Stromal cell of bone marrow (primary cell): Measurements from ENCODE around the gene PLIN5.

Source experiments
- DNase-seq: peaks from one replicate; pipeline ENCODE4 v3.0.0-alpha.2; 2012; ENCODE audit warnings: low read depth

PLIN5 gene

DNA sequence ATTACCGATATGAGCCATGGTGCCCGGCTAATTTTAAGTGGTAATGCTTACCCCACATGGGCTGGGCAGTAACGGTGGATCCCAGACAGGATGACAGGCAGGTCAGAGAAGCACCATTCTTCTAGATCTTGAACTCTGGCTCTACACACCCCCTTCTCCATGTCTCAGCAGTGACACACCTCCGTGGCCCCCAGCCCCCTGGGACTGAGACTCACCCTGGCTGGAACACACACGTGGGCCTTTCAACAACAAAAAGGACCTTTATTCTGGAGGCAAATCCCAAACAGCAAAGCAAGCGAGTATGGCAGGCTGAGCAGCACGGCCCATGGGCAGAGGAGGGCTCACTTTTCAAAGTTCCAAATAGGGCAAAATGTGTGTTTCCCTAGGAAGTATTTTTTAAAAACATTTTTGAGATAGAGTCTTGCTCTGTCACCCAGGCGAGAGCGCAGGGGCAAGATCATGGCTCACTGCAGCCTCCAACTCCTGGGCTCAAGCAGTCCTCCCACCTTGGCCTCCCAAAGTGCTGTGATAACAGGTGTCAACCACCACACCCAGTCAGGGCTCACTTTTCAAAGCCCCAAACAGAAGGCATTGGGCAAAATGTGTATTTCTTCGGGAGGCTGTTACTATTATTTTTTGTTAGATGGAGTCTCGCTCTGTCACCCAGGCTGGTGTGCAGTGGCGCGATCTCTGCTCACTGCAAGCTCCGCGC, 12.6 kb downstream of the PLIN5 start:
- no peak for DNase-seq

DNA sequence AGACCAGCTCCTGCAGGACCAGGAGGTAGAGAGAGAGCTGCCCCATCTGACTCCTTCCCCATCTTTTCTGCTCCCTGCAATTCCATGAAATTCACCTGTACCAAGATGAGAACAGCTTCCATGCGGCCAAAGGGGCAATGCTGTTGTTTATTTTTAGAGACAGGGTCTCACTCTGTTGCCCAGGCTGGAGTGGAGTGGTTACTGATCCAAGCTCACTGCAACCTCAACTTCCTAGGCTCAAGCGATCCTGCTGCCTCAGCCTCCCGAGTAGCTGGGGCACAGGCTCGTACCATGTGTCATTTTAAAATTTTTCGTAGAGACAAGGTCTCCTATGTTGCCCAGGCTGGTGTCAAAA, 13.2 kb downstream of the PLIN5 start:
- DNase-seq = no peak

DNA sequence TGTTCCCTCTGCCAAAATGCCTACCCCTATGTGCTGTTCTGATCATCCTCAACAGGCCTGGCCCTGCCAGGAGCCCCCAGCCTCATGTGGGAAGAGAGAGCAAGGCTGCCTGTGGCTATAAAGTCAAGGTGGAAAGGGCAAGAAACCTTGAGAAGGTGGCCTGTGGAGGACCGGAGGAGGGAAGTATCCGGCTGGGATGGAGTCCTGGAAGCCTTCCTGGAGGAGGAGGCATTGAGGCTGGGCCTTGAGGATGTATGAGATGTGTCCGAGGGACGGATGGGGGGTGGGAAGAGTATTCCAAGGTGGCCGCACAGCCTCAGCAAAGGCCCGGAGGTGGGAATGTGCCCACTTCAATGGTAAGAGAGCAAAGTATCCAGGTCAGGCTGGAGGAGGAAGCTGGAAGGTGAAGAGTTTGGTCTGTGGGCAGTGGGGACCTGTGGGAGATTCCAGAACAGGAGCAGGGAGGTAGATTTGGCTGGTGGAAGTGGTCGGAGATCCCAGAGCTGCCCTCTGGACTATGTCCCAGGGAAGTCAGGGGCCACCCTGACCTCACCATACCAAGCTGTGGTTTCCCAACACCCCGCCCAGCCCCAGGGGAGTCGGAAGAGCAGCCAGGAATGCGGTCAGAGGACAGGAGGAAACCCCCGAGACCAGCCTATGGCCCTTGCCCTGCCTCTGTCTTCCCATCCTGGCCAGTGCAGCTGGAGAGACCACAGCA, 13.7 kb downstream of the PLIN5 start:
- no peak for DNase-seq

DNA sequence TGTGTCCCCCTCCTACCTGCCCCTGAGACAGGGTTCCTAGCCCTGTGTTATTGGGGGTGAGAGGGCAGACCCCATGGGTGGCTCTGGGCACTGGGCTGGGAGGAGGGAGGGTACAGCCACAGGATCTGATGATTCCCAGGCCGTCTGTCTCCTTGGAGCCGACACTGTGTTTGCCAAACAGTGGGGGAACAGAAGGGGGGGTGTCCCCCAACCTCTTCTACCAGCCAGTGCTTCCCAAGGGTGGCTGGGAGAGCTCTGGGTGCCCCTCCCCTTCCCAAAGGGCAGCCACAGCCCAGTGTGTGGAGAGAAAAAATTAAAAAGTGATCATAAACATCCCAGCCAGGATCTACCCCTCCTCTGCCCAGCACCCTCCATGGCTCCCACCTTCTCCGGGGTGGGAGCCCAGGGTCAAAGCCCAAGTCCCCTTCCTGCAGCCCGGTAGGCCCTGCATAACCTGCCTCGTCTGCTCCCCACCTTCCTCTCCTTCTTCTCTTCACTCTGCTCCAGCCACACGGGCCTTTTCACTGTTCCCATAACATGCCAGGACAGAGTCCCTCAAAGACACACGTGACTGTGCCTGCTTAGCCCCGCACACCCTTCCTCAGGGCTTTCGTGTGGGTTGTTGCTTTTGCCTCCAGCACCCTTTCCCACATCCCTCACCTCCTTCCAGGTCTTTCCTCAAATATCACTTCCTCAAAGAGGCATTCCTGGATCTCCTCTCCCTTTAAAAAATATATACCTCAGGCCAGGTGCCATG, 15.3 kb downstream of the PLIN5 start:
- DNase-seq = no peak

DNA sequence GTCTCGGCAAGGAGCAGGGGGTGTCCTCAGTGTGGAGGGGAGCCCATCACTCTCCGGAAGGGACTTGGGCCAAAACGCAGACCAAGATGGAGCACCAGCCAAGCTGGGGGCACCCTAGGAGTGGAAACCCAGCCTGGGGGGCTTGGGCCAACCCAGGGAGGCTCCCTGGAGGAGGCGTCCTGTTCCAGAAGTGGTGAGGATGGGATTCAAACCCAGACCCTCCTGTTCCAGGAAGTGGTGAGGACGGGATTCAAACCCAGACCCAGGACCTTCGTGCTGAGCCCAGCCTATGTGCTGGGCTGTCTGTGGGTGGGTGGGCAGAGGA, 15.9 kb downstream of the PLIN5 start:
- no peak for DNase-seq

DNA sequence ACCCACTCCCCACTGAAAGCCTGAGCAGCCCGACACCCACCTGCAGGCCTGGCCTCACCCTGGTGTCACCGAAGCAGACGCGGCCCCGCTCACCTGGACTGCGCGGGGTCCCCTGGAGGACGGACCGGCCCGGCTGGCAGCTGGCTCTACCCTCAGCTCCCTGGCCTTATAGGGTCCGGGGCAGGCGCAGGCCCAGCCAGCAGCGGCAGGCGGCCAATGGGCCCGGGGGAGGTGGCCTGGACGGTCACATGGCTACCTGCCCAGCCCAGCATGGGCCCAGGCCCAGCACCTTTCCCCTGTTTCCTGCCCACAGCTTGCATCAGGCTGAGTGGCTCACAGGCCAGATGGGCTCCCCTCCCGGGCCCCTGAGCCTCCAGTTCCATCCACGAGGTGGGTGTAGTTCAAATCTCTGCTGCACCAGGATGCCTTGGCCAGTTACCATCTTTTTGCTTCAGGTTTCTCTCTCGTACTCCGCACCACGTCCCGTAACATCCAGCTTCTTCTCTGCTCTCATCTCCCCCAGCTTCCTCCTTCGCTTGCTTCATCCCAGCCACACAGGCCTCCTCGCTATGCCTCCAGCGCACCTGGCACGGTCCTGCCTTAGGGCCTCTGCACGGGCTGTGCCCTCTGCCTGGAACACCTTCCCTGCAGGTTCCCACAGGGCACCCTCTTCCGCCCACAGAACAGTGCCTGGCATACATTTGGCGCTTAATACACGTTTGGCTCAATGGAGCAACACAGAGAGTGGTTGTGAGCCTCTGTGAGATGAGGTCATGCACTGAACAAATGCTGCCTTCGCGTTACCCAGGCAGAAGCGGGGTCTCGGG, 16.5 kb downstream of the PLIN5 start, which contains the start of gene PLIN4:
Gene PLIN4, minus strand, starts transcription at position 142 of the 827 bp plus-strand sequence. CDS start 214 bp downstream, outside the sequence.
- no peak for DNase-seq

DNA sequence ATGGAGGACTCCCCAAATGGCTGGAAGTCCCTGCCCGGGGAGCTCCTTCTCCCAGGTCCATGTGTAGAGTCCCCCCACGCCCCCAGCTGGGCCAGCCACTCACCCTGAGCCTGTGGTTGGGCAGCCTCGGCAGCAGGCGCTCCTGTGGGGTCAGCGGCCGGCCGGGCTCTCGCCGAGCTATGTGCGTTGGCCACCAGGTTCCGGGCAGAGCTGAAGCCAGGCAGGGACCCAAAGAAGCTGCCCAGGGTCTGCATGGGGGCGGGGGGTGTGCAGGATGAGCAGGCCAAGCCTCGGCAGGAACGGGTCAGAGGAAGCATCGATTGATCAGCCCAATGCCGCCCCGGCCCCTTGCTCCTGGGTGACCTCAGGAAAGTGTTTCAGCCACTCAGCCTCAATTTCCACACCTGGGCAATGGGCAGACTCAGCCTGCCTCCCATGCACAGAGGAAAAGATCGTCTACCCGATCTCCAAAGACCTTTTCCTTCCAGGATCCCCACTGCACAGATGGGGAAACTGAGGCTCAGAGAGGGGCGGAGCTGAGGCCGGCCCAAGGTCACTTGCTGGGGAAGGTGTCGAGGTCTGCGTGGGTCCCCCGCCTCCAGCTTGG, 17.5 kb downstream of the PLIN5 start:
- no peak for DNase-seq

DNA sequence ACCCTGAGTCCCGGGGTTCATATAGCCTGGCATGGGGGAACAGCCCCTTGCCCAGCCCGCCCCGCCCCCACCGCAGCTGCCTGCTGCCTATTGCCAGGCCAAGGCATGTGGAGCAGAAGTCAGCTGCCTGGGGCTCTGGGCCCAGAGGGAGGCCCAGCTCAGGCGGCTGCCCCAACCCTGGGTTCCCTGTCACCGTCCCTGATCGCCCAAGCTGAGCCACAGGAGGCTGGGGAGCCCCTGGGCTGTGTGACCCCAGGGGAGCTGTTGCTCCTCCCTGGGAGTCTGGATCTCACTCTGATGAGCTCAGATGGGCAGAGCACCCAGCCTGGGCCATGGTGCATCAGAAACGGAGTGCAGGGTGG, 18.1 kb downstream of the PLIN5 start:
- no peak for DNase-seq

DNA sequence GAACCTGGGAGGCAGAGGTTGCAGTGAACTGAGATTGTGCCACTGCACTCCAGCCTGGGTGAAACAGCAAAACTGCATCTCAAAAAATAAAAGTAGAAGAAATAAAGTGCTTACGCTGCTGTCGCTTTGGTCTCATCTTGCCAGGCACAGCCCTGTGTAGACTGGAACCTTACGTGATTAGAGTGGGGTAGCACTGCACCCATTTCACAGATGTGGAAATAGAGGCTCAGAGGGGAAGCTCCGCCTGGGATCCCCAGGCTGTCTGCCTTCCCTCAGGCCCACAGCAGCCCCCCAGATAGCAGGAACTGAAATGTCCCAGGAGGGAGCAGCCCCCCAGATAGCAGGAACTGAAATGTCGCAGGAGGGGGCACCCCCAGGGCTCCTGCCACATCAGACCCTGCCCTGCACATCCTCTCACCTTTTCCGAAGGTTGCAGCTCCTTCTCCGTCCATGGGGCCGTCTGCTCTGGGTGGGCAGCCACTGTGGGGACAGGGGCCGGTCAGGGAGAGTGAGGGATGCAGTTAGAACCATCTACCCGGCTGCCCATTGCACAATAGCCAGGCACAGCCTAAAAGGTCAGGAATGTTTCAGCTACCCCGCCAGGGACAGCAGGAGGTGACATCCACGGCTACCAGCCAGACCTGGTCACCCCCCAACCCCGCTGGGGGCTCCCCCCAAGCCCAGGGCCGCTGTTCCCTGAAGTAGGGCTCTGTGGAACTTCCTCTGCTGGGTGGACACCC, 18.7 kb downstream of the PLIN5 start:
- no peak for DNase-seq

DNA sequence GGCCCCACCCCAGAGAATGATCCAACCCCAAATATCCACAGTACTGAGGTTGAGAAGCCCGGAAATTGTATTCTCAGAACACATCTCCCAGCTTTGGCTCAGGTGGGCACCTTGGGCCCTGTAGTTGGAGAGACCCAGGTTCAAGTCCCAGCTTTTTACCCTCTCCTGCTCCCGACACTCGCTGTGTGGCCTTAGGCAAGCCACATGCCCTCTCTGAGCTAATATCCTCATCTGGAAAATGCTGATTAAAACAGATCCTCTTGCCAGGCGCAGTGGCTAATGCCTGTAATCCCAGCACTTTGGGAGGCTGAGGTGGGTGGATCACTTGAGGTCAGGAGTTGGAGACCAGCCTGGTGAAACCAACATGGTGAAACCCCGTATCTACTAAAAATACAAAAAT, 19.3 kb downstream of the PLIN5 start:
- DNase-seq = no peak

DNA sequence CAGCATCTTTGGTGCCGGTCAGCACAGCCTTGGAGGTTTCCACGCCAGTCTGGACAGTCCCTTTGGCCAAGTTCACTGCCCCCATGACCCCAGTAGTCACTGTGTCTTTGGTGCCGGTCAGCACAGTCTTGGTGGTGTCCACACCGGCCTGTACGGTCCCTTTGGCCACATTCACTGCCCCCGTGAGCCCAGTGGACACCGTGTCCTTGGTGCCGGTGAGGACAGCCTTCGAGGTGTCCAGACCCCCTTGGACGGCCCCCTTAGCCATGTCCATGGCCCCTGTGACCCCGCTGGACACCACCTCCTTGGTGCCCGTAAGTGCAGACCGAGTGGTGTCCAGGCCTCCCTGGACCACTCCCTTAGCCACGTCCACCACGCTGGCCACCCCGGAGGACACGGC, 21.8 kb downstream of the PLIN5 start:
- DNase-seq = no peak

DNA sequence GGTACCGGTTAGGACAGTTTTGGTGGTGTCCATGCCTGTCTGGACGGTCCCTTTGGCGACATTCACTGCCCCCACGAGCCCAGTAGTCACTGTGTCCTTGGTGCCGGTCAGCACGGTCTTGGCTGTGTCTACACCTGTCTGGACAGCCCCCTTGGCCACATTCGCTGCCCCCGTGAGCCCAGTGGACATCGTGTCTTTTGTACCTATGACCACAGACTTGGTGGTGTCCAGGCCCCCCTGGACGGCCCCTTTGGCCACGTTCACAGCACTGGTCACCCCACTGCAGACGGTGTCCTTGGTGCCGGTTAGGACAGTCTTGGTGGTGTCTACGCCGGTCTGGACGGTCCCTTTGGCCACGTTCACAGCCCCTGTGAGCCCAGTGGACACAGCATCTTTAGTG, 23.0 kb downstream of the PLIN5 start:
- no peak for DNase-seq

DNA sequence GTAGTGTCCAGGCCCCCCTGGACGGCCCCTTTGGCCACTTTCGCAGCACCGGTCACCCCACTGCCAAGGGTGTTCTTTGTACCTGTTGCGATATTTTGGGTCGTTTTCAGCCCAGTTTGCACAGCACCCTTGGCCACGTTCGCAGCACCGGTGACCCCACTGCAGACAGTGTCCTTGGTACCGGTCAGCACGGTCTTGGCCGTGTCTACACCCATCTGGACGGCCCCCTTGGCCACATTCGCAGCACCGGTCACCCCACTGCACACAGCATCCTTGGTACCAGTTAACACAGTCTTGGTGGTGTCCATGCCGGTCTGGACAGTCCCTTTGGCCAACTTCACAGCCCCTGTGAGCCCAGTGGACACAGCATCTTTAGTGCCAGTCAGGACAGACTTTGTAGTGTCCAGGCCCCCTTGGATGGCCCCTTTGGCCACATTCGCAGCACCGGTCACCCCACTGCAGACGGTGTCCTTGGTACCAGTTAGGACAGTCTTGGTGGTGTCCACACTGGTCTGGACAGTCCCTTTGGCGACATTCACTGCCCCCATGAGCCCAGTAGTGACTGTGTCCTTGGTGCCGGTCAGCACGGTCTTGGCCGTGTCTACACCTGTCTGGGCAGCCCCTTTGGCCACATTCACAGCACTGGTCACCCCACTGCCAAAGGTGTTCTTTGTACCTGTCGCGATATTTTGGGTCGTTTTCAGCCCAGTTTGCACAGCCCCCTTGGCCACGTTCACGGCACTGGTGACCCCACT, 23.5 kb downstream of the PLIN5 start:
- no peak for DNase-seq

DNA sequence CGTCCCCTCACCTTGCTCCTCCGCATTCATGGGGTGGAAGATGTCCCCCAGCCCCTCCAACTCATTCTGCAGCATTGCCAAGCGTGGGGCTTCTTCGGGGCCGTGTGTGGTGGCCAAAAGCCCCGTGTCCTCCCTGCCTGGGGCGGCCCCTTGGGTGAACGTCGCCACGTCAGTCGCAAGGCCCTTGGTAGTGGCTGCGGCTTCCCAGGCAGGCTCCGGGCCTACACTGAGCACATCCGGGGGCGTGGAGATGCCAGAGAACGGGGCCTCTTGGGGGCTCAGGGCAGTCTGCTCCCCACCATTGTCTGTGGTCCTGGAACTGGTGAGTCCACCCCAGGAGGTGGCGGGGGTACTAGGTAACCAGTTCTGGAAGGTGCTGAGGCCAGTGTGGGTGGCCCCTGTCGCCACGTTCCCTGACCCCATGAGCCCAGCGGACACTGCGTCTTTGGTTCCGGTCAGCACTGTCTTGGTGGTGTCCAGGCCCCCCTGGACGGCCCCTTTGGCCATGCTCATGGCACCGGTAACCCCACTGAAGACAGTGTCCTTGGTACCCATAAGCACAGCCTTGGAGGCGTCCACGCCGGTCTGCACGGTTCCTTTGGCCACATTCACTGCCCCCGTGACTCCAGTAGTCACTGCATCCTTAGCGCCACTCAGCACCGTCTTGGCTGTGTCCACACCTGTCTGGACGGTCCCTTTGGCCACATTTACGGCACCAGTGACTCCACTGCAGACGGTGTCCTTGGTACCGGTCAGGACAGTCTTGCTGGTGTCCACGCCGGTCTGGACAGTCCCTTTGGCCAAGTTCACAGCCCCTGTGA, 24.4 kb downstream of the PLIN5 start:
- no peak for DNase-seq

DNA sequence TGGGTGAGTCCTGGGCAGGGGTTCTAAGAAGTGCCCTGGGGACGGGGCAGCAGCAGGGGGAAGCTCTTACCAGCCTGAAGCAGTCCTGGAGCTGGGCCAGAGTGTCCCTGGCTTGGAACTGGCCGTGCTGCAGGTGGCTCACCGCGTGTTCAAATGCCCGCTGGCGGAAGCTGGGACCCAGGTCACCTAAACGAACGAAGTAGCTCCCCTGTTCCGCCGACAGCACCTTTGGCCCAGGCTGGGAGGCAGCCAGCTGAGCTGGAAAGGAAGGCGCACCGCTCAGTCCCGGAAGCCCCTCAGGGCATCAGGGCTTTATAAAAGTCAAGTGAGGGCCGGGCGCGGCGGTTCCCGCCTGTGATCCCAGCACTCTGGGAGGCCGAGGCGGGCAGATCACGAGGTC, 26.3 kb downstream of the PLIN5 start:
- no peak for DNase-seq

DNA sequence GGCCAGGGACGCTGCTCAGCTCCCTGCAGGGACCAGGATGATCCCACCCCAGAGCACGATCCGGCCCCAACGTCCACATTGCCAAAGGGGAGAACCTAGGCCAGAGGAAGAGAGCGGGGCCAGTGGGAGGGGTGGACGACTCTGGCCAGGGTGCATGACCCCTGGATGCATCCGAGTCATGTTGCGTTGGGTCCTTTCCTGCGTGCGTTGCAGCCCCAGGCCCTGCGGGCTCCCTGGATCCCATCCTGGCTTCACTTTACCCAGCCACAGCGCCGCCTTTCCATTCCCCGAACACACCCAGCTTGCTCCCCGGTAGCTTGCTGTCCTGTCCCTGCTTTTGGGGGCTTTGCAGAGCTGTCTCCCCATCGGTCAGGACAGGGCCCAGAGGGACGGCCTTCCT, 27.2 kb downstream of the PLIN5 start:
- no peak for DNase-seq

DNA sequence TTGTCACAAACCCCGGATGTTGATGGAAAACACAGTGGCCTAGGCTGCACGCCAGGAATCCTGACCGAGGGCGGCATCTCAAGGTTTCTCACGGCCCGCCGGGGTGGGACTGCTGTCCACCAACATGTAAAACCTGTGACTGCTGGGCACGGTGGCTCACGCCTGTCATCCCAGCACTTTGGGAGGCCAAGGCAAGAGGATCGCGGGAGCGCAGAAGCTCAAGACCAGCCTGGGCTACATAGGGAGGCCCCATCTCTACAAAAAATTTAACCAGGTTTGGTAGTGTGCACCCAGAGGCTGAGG, 27.9 kb downstream of the PLIN5 start:
- no peak for DNase-seq

DNA sequence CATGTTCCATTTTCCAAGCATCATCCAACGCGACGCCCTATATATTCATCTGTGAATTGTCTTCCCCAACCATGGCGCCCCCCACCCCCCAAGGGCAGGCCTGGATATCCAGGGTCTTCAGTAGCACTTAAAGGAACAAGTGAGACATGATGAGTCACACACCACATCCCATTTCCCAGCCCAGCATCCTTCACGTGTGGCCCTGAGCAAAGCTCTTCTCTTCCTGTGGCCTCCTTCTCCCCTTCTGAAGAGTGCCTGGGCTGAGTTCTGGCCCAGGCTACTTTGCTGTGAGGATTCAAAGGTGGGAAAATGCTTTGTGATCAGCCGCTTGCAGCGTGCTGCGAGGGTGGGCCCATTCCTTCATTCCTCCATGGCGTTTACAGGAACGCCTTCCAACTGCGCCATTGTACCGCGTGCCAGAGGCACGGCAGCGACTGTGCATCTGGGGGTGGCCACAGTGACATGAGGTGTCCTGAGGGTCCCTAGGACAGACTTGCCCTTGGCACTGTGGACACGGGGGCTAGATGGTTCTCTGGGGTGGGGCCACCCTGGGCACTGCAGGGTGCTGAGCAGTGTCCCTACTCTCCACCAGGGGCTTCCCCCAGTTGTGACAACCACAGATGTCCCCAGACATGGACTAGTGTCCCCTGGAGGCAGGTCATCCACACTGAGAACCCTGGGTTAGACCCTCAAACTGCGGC, 28.4 kb downstream of the PLIN5 start:
- DNase-seq = no peak
